ENCODE data around the gene TTLL6.

DNA sequence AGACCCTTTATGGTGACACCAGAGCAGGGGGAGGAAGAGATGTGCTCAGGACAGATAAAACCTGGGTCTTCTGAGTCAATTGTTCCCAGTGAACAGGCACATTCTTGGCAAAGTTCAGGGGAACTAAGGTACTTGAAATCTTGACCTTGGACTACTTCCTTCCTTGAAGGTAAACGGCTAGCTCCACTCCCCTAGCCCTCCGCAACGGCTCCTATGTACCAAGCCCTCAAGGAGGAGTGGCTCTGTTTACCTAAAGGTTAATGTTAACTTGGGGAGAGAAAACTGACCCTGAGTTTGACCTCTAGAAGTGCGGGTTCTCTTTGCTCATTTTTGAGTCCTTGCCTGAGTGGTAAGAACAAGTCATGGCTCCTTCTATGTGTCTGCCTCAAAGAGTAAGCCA lies 7.8 kb downstream of the TTLL6 start:
- TF ChIP-seq, protein P1, sequence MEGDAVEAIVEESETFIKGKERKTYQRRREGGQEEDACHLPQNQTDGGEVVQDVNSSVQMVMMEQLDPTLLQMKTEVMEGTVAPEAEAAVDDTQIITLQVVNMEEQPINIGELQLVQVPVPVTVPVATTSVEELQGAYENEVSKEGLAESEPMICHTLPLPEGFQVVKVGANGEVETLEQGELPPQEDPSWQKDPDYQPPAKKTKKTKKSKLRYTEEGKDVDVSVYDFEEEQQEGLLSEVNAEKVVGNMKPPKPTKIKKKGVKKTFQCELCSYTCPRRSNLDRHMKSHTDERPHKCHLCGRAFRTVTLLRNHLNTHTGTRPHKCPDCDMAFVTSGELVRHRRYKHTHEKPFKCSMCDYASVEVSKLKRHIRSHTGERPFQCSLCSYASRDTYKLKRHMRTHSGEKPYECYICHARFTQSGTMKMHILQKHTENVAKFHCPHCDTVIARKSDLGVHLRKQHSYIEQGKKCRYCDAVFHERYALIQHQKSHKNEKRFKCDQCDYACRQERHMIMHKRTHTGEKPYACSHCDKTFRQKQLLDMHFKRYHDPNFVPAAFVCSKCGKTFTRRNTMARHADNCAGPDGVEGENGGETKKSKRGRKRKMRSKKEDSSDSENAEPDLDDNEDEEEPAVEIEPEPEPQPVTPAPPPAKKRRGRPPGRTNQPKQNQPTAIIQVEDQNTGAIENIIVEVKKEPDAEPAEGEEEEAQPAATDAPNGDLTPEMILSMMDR (IDR thresholded peaks at IDR 0.05; ENCODE audit: control extremely low read depth in 1 of 3, insufficient read depth in 1 of 3, low read depth in 1 of 3, low read length in 3 of 3), result no peak
- TF ChIP-seq EP300 (IDR thresholded peaks at IDR 0.05; ENCODE audit: borderline replicate concordance in 1 of 2, low read depth in 2 of 2, low read length in 2 of 2) (no peak), JUND (IDR thresholded peaks at IDR 0.05; ENCODE audit: low read length) (no peak), FOSL1 (IDR thresholded peaks at IDR 0.05; ENCODE audit: insufficient read depth, low read depth, low read length) (no peak)
